PFSK-1 (cell line): Measurements from ENCODE around the gene ARHGAP18.

Experiments used
- POLR2AphosphoS5 ChIP-seq: IDR thresholded peaks from 2 replicates; pipeline ENCODE4 v1.6.1; 2012; ENCODE audit warnings: low read depth, mild to moderate bottlenecking, control low read depth, low read length, moderate library complexity
- SIN3A ChIP-seq: IDR thresholded peaks from 2 replicates; pipeline ENCODE4 v1.6.1; 2012; ENCODE audit warnings: mild to moderate bottlenecking, low read length, moderate library complexity, borderline replicate concordance; ENCODE audit not compliant: insufficient read depth
- TAF1 ChIP-seq: IDR thresholded peaks from 2 replicates; pipeline ENCODE4 v1.6.1; 2012; ENCODE audit warnings: low read length, control low read depth, borderline replicate concordance; ENCODE audit not compliant: insufficient read depth
- TF ChIP-seq, protein P1 (sequence below), 2 experiments: IDR thresholded peaks; 2 replicates each; pipeline versions ENCODE4 v1.6.1 to v1.8.0; 2011 to 2012; ENCODE audit warnings: low read depth in 2 of 2, low read length in 2 of 2, control low read depth in 1 of 2, inconsistent platforms in 1 of 2, mild to moderate bottlenecking in 1 of 2, moderate library complexity in 1 of 2; ENCODE audit not compliant: insufficient read depth in 1 of 2

DNA sequence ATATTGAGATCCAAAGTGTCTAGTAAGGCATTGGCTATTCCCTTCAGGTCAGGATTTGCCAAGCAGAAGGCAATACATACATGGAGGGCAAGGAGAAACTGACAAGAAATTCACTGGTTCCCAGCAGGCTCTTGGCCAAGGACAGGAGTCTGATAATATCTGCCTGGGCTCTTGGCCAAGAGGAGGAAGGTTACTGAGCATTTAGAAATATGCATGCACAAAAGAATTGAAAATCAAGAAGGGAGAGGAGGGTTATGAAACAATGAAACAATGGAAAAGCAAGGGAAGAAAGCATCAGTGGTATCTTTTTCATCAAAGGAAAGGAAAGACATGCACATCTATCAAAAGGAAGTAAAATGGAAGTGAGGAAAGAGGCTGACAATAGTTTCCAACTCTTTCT is 42.4 kb downstream of the ARHGAP18 start:
- TF ChIP-seq POLR2AphosphoS5, result no peak
- TF ChIP-seq SIN3A, result no peak
- no peak for TF ChIP-seq TAF1
- TF ChIP-seq, protein P1, sequence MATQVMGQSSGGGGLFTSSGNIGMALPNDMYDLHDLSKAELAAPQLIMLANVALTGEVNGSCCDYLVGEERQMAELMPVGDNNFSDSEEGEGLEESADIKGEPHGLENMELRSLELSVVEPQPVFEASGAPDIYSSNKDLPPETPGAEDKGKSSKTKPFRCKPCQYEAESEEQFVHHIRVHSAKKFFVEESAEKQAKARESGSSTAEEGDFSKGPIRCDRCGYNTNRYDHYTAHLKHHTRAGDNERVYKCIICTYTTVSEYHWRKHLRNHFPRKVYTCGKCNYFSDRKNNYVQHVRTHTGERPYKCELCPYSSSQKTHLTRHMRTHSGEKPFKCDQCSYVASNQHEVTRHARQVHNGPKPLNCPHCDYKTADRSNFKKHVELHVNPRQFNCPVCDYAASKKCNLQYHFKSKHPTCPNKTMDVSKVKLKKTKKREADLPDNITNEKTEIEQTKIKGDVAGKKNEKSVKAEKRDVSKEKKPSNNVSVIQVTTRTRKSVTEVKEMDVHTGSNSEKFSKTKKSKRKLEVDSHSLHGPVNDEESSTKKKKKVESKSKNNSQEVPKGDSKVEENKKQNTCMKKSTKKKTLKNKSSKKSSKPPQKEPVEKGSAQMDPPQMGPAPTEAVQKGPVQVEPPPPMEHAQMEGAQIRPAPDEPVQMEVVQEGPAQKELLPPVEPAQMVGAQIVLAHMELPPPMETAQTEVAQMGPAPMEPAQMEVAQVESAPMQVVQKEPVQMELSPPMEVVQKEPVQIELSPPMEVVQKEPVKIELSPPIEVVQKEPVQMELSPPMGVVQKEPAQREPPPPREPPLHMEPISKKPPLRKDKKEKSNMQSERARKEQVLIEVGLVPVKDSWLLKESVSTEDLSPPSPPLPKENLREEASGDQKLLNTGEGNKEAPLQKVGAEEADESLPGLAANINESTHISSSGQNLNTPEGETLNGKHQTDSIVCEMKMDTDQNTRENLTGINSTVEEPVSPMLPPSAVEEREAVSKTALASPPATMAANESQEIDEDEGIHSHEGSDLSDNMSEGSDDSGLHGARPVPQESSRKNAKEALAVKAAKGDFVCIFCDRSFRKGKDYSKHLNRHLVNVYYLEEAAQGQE (IDR thresholded peaks at IDR 0.05; ENCODE audit: insufficient read depth in 1 of 2, low read depth in 2 of 2, low read length in 2 of 2), result no peak; a peak in 1 of 4 replicates
